ENCODE results near the gene ERFL. TPM values are rescaled to one million over a fixed set of nuclear protein-coding genes. Genes with fewer than 3 reads are reported as not detected.
A peak's percentile ranks its signal among the peaks of the same experiment; 100 is the strongest.

ERFL gene
- total RNA-seq, 4 donors from 2014 or later, result 0.94 to 1.7 (median 1.7) TPM; not detected in 1

- H3K27me3 ChIP-seq, result peaks cover 0 to 34% of the 10 kb centered on the region in 2 donors
- no peak for DNase-seq
- peak overlapping the region in 1 of 4 donors; percentile 6 for H3K4me3 ChIP-seq
- TF ChIP-seq CTCF (IDR thresholded peaks at IDR 0.05) (no peak), POLR2A (IDR thresholded peaks at IDR 0.05) (no peak)
- H3K9me3 ChIP-seq, result no peaks in the 10 kb centered on the region
- H3K4me1 ChIP-seq, result peaks cover 0 to 35% (median 18%) of the 10 kb centered on the region in 4 donors
- H3K27ac ChIP-seq, result no peak overlapping the region
- peaks cover 0 to 5% (median 0%) of the 10 kb centered on the region in 3 donors for H3K36me3 ChIP-seq
These were observed 16.1 kb downstream of the ERFL start for GRCh38 chr19:41911889-41912731.

- H3K27me3 ChIP-seq, result peaks cover 0 to 34% of the 10 kb centered on the region in 2 donors
- DNase-seq, result no peak
- TF ChIP-seq CTCF (IDR thresholded peaks at IDR 0.05) (no peak), POLR2A (IDR thresholded peaks at IDR 0.05) (no peak)
- no peak overlapping the region for H3K4me3 ChIP-seq
- no peak overlapping the region for H3K27ac ChIP-seq
- peaks cover 0 to 35% (median 18%) of the 10 kb centered on the region in 4 donors for H3K4me1 ChIP-seq
- H3K9me3 ChIP-seq, result no peaks in the 10 kb centered on the region
- H3K36me3 ChIP-seq, result peaks cover 0 to 14% (median 0%) of the 10 kb centered on the region in 3 donors
These were observed 17.0 kb downstream of the ERFL start for GRCh38 chr19:41910992-41911888.

- no peaks in the 10 kb centered on the region for H3K9me3 ChIP-seq
- H3K4me1 ChIP-seq, result peaks cover 0 to 29% (median 16%) of the 10 kb centered on the region in 4 donors
- H3K36me3 ChIP-seq, result peaks cover 0 to 22% (median 0%) of the 10 kb centered on the region in 3 donors
- H3K27me3 ChIP-seq, result peaks cover 0 to 26% of the 10 kb centered on the region in 2 donors
- no peak overlapping the region for H3K4me3 ChIP-seq
- no peak for DNase-seq
- no peak overlapping the region for H3K27ac ChIP-seq
- TF ChIP-seq CTCF (IDR thresholded peaks at IDR 0.05), result no peak
- no peak for TF ChIP-seq POLR2A (IDR thresholded peaks at IDR 0.05)
These were observed 17.8 kb downstream of the ERFL start for GRCh38 chr19:41910240-41910991.

- H3K4me3 ChIP-seq, result no peak overlapping the region
- DNase-seq, result no peak
- H3K4me1 ChIP-seq, result peaks cover 0 to 25% (median 16%) of the 10 kb centered on the region in 4 donors
- H3K27me3 ChIP-seq, result peaks cover 0 to 21% of the 10 kb centered on the region in 2 donors
- no peak overlapping the region for H3K27ac ChIP-seq
- no peaks in the 10 kb centered on the region for H3K9me3 ChIP-seq
- peaks cover 0 to 29% (median 0%) of the 10 kb centered on the region in 3 donors for H3K36me3 ChIP-seq
- TF ChIP-seq POLR2A (IDR thresholded peaks at IDR 0.05), result no peak
- TF ChIP-seq CTCF (IDR thresholded peaks at IDR 0.05), result no peak
These were observed 18.5 kb downstream of the ERFL start for GRCh38 chr19:41909706-41910105.

Data from Peyer's patch (tissue), 4 donors.